ENCODE data around the gene EBLN1.

DNA sequence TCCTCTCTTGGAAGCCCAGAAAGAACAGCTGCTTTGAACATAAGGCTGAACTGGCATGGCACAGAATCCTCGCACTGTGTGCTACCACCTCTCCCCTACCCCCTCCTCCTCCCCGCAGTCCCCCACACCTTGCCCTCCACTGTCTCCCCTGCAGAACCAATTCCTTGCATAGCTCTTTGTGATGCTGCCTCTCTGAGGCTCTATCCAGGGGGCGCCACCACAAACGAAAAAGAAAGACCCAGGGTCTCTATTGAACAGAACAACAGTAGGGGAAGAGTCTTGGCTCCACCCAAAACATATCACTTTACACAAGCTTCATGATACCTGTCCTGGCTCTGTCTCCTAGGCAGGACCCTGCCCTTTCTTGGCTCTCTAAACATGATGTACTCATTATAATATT lies 26.2 kb upstream of the EBLN1 start:
- TF ChIP-seq, protein P1, sequence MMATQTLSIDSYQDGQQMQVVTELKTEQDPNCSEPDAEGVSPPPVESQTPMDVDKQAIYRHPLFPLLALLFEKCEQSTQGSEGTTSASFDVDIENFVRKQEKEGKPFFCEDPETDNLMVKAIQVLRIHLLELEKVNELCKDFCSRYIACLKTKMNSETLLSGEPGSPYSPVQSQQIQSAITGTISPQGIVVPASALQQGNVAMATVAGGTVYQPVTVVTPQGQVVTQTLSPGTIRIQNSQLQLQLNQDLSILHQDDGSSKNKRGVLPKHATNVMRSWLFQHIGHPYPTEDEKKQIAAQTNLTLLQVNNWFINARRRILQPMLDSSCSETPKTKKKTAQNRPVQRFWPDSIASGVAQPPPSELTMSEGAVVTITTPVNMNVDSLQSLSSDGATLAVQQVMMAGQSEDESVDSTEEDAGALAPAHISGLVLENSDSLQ (IDR thresholded peaks at IDR 0.05): no peak
- no peak for TF ChIP-seq NFRKB (IDR thresholded peaks at IDR 0.05)
- no peak for TF ChIP-seq SP1 (IDR thresholded peaks at IDR 0.05)
- TF ChIP-seq ELF4 (IDR thresholded peaks at IDR 0.05): no peak
- no peak for TF ChIP-seq CTBP1 (IDR thresholded peaks at IDR 0.05; ENCODE audit: borderline replicate concordance)
